Neuronal stem cell (in vitro differentiated cells): Measurements from ENCODE around the gene OR2J3.

Source experiments
- DNase-seq: peaks from one replicate; pipeline ENCODE4 v3.0.0-alpha.2; 2013; ENCODE audit warnings: low spot score
- H2AFZ ChIP-seq: one replicate; pipeline ENCODE4 v1.6.1; 2013; ENCODE audit warnings: mild to moderate bottlenecking, low read length, inconsistent platforms
- H2AK5ac ChIP-seq: 2 replicates; pipeline ENCODE4 v1.6.1; 2013; ENCODE audit warnings: low read depth, mild to moderate bottlenecking, inconsistent platforms, low read length, moderate library complexity, mixed read lengths
- H2BK120ac ChIP-seq: 2 replicates; pipeline ENCODE4 v1.6.1; 2013; ENCODE audit warnings: low read depth, mild to moderate bottlenecking, inconsistent platforms, low read length, moderate library complexity, mixed read lengths
- H2BK12ac ChIP-seq: one replicate; pipeline ENCODE4 v1.6.1; 2013; ENCODE audit warnings: low read length, inconsistent platforms
- H2BK15ac ChIP-seq: 2 replicates; pipeline ENCODE4 v1.6.1; 2013; ENCODE audit warnings: mild to moderate bottlenecking, low read length, inconsistent platforms, mixed read lengths
- H2BK5ac ChIP-seq: one replicate; pipeline ENCODE4 v1.6.1; 2013; ENCODE audit warnings: inconsistent platforms, mild to moderate bottlenecking, low read length, moderate library complexity
- H3K14ac ChIP-seq: one replicate; pipeline ENCODE4 v1.6.1; 2013; ENCODE audit warnings: low read length, inconsistent platforms
- H3K18ac ChIP-seq: 2 replicates; pipeline ENCODE4 v1.6.1; 2013; ENCODE audit warnings: low read length, inconsistent platforms
- H3K23ac ChIP-seq: 2 replicates; pipeline ENCODE4 v1.6.1; 2013; ENCODE audit warnings: low read depth, mild to moderate bottlenecking, mixed read lengths, low read length, inconsistent platforms; ENCODE audit not compliant: poor library complexity
- H3K27ac ChIP-seq: replicated peaks from 3 replicates; pipeline ENCODE4 v1.5.1; 2013; ENCODE audit warnings: low read length, inconsistent platforms
- H3K27me3 ChIP-seq, 3 experiments: 2 replicates each; pipeline ENCODE4 v1.6.1; 2013; ENCODE audit warnings: low read length in 3 of 3, mild to moderate bottlenecking in 2 of 3, inconsistent platforms in 1 of 3, low read depth in 1 of 3, mixed read lengths in 1 of 3, moderate library complexity in 1 of 3; ENCODE audit not compliant: control insufficient read depth in 3 of 3, insufficient read depth in 3 of 3
- H3K36me3 ChIP-seq, 2 donors: replicated peaks in 1 of 2; 2 replicates each; pipeline ENCODE4 v1.6.1; 2013; ENCODE audit warnings: low read length in 2 of 2; ENCODE audit not compliant: control insufficient read depth in 2 of 2, insufficient read depth in 2 of 2
- H3K4ac ChIP-seq: 2 replicates; pipeline ENCODE4 v1.6.1; 2013; ENCODE audit warnings: inconsistent platforms, mild to moderate bottlenecking, low read length, moderate library complexity
- H3K4me1 ChIP-seq, 2 donors: 1 replicate in 1 of 2; 2 replicates in 1 of 2; pipeline ENCODE4 v1.6.1; 2013; ENCODE audit warnings: low read length in 2 of 2, low read depth in 1 of 2; ENCODE audit not compliant: control insufficient read depth in 2 of 2, insufficient read depth in 1 of 2
- H3K4me2 ChIP-seq: one replicate; pipeline ENCODE4 v1.6.1; 2013; ENCODE audit warnings: mild to moderate bottlenecking, low read length, inconsistent platforms; ENCODE audit not compliant: insufficient read depth, poor library complexity, severe bottlenecking
- H3K4me3 ChIP-seq, 2 donors: 2 replicates each; pipeline ENCODE4 v1.5.1; 2013; ENCODE audit warnings: low read length in 2 of 2, mild to moderate bottlenecking in 2 of 2, inconsistent platforms in 1 of 2, moderate library complexity in 1 of 2
- H3K79me1 ChIP-seq: one replicate; pipeline ENCODE4 v1.6.1; 2013; ENCODE audit warnings: low read depth, mild to moderate bottlenecking, inconsistent platforms, low read length, moderate library complexity
- H3K9ac ChIP-seq: one replicate; pipeline ENCODE4 v1.6.1; 2013; ENCODE audit warnings: mild to moderate bottlenecking, low read depth, low read length, inconsistent platforms; ENCODE audit not compliant: poor library complexity
- H3K9me3 ChIP-seq, 2 donors: replicated peaks in 1 of 2; 2 replicates each; pipeline versions ENCODE3 to v1.6.1; 2013; ENCODE audit warnings: low read length in 2 of 2, mild to moderate bottlenecking in 2 of 2, inconsistent platforms in 1 of 2, low read depth in 1 of 2, mixed read lengths in 1 of 2, moderate library complexity in 1 of 2; ENCODE audit not compliant: control insufficient read depth in 2 of 2, insufficient read depth in 1 of 2
- H4K8ac ChIP-seq: one replicate; pipeline ENCODE4 v1.6.1; 2013; ENCODE audit warnings: low read depth, mild to moderate bottlenecking, inconsistent platforms, low read length, moderate library complexity
- H4K91ac ChIP-seq: one replicate; pipeline ENCODE4 v1.6.1; 2013; ENCODE audit warnings: low read length, low read depth, mild to moderate bottlenecking, inconsistent platforms; ENCODE audit not compliant: poor library complexity
- WGBS, 2 donors: extraction: QIAGEN DNeasy Blood & Tissue Kit; methylation state at CpG; one replicate each; pipeline ENCODE4 v1.1.7; 2013; ENCODE audit warnings: missing lambda C conversion rate in 2 of 2, mixed read lengths in 1 of 2; ENCODE audit not compliant: insufficient read length in 2 of 2, insufficient replicate concordance in 1 of 2; ENCODE audit errors: extremely low coverage in 2 of 2; 5-methylcytosine and 5-hydroxymethylcytosine counted together

The OR2J3 gene

DNA sequence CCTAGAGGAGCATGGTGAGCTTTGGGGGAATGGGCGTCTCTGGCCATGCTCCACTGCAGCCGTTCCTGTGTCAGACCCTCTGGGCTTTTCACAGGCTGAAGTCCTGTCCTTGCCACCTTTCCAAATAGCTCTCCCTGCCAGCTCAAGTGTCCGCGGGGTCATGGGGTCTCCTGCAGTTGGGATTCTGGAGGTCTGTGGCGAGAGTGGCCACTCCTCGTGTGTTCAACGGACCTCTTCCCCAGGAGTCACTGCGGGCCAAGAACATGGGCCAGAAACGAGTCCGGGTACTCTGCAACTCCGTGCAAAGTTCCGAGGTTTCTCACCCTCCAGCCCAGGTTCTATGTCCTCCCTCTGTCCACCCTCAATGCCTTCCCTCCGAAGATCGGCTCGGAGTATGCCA, 25.4 kb upstream of the OR2J3 start:
- Histone ChIP-seq H3K14ac (no peak overlapping the region), H3K4me2 (no peak overlapping the region), H3K9me3 (no peaks in the 10 kb centered on the region), H3K79me1 (no peaks in the 10 kb centered on the region), H2BK12ac (no peak overlapping the region), H2BK15ac (no peak overlapping the region), H2BK5ac (no peak overlapping the region), H3K4me1 (no peaks in the 10 kb centered on the region), H3K23ac (no peak overlapping the region), H3K27me3 (no peaks in the 10 kb centered on the region), H3K4me3 (no peak overlapping the region), H2AK5ac (no peak overlapping the region), H2AFZ (no peak overlapping the region), H3K9ac (no peak overlapping the region), H3K36me3 (no peaks in the 10 kb centered on the region), H2BK120ac (no peak overlapping the region), H4K91ac (no peak overlapping the region), H3K27ac (no peak overlapping the region), H3K4ac (no peak overlapping the region), H3K18ac (no peak overlapping the region), H4K8ac (no peak overlapping the region)
- WGBS, 2 donors, result no CpG with 5 or more reads among the region's 15 CpGs
- DNase-seq, result no peak

- Histone ChIP-seq H3K4me1 (no peaks in the 10 kb centered on the region), H2AFZ (no peak within 1 kb of the TSS), H3K4me2 (no peak within 1 kb of the TSS), H2BK15ac (no peak within 1 kb of the TSS), H4K8ac (no peak within 1 kb of the TSS), H3K9me3 (no peaks in the 10 kb centered on the region), H4K91ac (no peak within 1 kb of the TSS), H2BK12ac (no peak within 1 kb of the TSS), H3K9ac (no peak within 1 kb of the TSS), H3K18ac (no peak within 1 kb of the TSS), H2BK120ac (no peak within 1 kb of the TSS), H3K79me1 (no peaks in the 10 kb centered on the region), H3K27ac (no peak within 1 kb of the TSS), H3K23ac (no peak within 1 kb of the TSS), H2BK5ac (no peak within 1 kb of the TSS), H2AK5ac (no peak within 1 kb of the TSS), H3K14ac (no peak within 1 kb of the TSS), H3K4me3 (no peak within 1 kb of the TSS), H3K27me3 (no peaks in the 10 kb centered on the region), H3K36me3 (no peaks in the 10 kb centered on the region), H3K4ac (no peak within 1 kb of the TSS)
- no peak for DNase-seq
- WGBS, 2 donors, result no CpG with 5 or more reads among the region's 1 CpG
Observed at GRCh38 chr6:29087213-29087612, 20.6 kb upstream of the OR2J3 start, which contains the start of gene OR2B3. OR2B3 (minus strand) TSS chr6:29087313; CDS start chr6:29087248, 65 bp downstream.

DNA sequence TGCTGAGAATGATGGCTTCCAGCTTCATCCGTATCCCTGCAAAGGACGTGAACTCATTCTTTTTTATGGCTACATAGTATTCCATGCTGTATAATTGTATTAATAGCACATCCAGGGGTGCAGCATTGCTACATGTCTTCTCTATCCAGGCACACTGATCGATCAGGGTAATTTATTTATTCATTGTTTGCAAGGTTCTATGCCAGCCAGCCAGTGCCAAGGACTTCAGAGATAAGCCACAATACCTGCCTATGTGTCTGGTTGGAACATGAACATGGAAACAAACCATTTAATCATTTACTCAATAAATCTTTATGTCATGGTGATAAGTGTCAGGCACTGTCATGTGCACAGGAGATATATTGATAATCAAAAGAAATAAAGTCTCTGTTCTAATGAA, 14.9 kb upstream of the OR2J3 start:
- H3K14ac ChIP-seq, result no peak overlapping the region
- no peak overlapping the region for H3K4me3 ChIP-seq
- no peak overlapping the region for H2BK120ac ChIP-seq
- H3K4ac ChIP-seq, result no peak overlapping the region
- H3K9me3 ChIP-seq, result no peaks in the 10 kb centered on the region
- no peak overlapping the region for H2AFZ ChIP-seq
- H3K79me1 ChIP-seq, result no peaks in the 10 kb centered on the region
- no peak overlapping the region for H3K4me2 ChIP-seq
- no peak overlapping the region for H4K91ac ChIP-seq
- no peak overlapping the region for H2AK5ac ChIP-seq
- no CpG with 5 or more reads among the region's 3 CpGs for whole genome bisulfite sequencing, 2 donors
- H3K27me3 ChIP-seq, result no peaks in the 10 kb centered on the region
- no peak overlapping the region for H2BK12ac ChIP-seq
- no peak overlapping the region for H4K8ac ChIP-seq
- H3K36me3 ChIP-seq, result no peaks in the 10 kb centered on the region
- H3K27ac ChIP-seq, result no peak overlapping the region
- H2BK15ac ChIP-seq, result no peak overlapping the region
- H3K4me1 ChIP-seq, result no peaks in the 10 kb centered on the region
- H3K23ac ChIP-seq, result no peak overlapping the region
- DNase-seq, result no peak
- H2BK5ac ChIP-seq, result no peak overlapping the region
- H3K9ac ChIP-seq, result no peak overlapping the region
- no peak overlapping the region for H3K18ac ChIP-seq

- Histone ChIP-seq H3K23ac (no peak overlapping the region), H3K27me3 (no peaks in the 10 kb centered on the region), H3K4me1 (no peaks in the 10 kb centered on the region), H2BK5ac (no peak overlapping the region), H3K79me1 (no peaks in the 10 kb centered on the region), H4K8ac (no peak overlapping the region), H2BK12ac (no peak overlapping the region), H3K27ac (no peak overlapping the region), H2BK15ac (no peak overlapping the region), H2AK5ac (no peak overlapping the region), H2AFZ (no peak overlapping the region), H3K4me3 (no peak overlapping the region), H3K14ac (no peak overlapping the region), H3K9me3 (no peaks in the 10 kb centered on the region), H3K36me3 (no peaks in the 10 kb centered on the region), H3K18ac (no peak overlapping the region), H3K4ac (no peak overlapping the region), H3K4me2 (no peak overlapping the region), H3K9ac (no peak overlapping the region), H4K91ac (no peak overlapping the region), H2BK120ac (no peak overlapping the region)
- no CpG with 5 or more reads among the region's 1 CpG for WGBS, 2 donors
- no peak for DNase-seq
Observed at GRCh38 chr6:29097803-29098202, 10.1 kb upstream of the OR2J3 start.
